Spinal cord (tissue), 10 donors: ENCODE data around the gene UIMC1. TPM values are rescaled to one million over a fixed set of nuclear protein-coding genes. Genes with fewer than 3 reads are reported as not detected.

Source experiments
- DNase-seq, 6 donors: peaks; one replicate each; pipeline versions ENCODE4 v3.0.0 to v3.0.0-alpha.2; 2013 to 2015; ENCODE audit warnings: low spot score in 6 of 6, low read depth in 4 of 6
- H3K27ac ChIP-seq: one replicate; pipeline ENCODE4 v1.5.1; 2013; ENCODE audit warnings: low read depth, low read length, control low read depth
- H3K27me3 ChIP-seq: one replicate; pipeline ENCODE4 v1.6.1; 2013; ENCODE audit warnings: low read length; ENCODE audit not compliant: control insufficient read depth, insufficient read depth
- H3K36me3 ChIP-seq: one replicate; pipeline ENCODE4 v1.6.1; 2013; ENCODE audit warnings: low read length; ENCODE audit not compliant: control insufficient read depth, insufficient read depth
- H3K4me1 ChIP-seq: one replicate; pipeline ENCODE4 v1.6.1; 2013; ENCODE audit warnings: low read length; ENCODE audit not compliant: control insufficient read depth, insufficient read depth
- H3K4me3 ChIP-seq: one replicate; pipeline ENCODE4 v1.5.1; 2013; ENCODE audit warnings: low read depth, low read length, control low read depth
- H3K9me3 ChIP-seq: one replicate; pipeline ENCODE4 v1.6.1; 2013; ENCODE audit warnings: low read length; ENCODE audit not compliant: control insufficient read depth, insufficient read depth
- WGBS: methylation state at CpG from one replicate; pipeline ENCODE4 v1.1.5; 2013; ENCODE audit warnings: missing lambda C conversion rate; ENCODE audit not compliant: insufficient coverage; 5-methylcytosine and 5-hydroxymethylcytosine counted together
- polyA plus RNA-seq, 2 donors: library from polyadenylated mRNA; unstranded; fragments of 120-200 nt; gene quantifications; one replicate each; pipeline ENCODE4 v1.2.1, GENCODE V29; 2013; ENCODE audit not compliant: insufficient read length in 2 of 2
- total RNA-seq, 2 donors: library from RNA; depleted of rRNA in 1 of 2; stranded (reverse); fragments of 120-200 nt in 1 of 2; fragments of >200 nt in 1 of 2; gene quantifications; one replicate each; pipeline versions ENCODE4 v1.2.3 to v1.2.4, GENCODE V29; 2013 to 2014
- donor health status: healthy.

UIMC1 gene
- total and polyA plus RNA-seq, 4 donors: 28.2 to 51.8 (median 38.2) TPM

DNA sequence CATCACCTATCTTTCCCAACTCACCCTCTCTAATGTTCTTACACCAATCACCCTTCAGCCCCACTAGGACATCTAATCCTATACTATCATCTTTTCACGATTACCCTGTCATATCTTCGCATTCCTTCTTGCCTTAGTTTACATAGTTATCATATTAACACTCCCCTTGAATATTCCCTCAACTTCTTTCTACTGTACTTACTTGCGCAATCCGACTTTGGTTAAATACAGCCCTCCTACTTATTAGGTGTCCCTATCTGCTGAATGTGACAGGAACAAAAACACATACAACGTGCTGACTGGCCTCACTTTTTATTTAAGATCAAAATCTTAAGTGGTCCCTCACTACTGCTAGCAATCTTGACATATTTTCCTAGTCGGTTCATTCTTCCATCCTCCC, 88.0 kb downstream of the UIMC1 start:
- DNase-seq: no peak
- 100% methylated on average over 6 of the region's 6 CpGs for WGBS

DNA sequence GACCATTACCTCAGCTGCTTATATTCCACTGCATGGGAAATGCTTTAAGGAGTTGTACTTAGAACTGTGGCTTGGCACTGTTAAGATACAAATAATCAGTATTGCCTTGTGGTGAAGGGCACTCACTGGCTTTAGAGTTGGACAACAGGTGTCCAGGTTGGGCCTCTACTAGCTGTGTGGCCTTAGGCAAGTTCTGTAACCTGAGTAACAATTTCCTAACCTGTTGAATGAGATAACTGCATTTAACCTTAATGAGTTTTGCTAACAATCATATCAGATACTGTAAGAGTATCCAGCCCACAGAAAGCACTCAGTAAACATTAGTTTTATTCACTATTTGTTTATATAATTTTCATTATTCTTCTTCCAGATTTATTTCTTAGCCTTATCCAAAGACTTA, 90.2 kb downstream of the UIMC1 start:
- no peak overlapping the region for H3K27ac ChIP-seq
- no peak for DNase-seq

More for the DNA sequence above, 88.0 kb downstream of the UIMC1 start:
- Histone ChIP-seq H3K4me1 (no peaks in the 10 kb centered on the region), H3K27ac (no peak overlapping the region), H3K4me3 (no peak overlapping the region), H3K36me3 (peaks cover 3% of the 10 kb centered on the region), H3K27me3 (no peaks in the 10 kb centered on the region), H3K9me3 (no peaks in the 10 kb centered on the region)

DNA sequence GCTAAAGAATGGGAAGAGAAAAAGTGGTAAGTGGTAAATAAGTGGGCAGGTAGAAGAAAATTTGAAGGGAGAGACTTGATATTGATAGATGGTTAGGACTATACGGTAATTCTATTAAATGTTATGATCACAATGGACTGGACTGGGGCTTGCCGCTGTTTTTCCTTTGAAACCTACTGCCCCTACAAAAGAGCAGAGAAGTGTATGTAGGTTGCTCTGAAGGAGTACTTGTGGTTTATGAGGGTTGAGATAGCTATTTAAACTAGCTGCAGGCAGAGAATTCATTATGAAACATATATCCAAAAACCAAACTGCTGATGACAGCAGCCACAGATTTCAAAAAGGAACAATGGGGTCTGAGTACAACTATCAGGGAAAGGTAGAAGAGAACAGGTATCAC, 90.7 kb downstream of the UIMC1 start:
- no CpG with 5 or more reads among the region's 2 CpGs for WGBS
- Histone ChIP-seq H3K4me3 (no peak overlapping the region), H3K36me3 (peaks cover 3% of the 10 kb centered on the region)

More for the DNA sequence above, 90.2 kb downstream of the UIMC1 start:
- H3K27me3 ChIP-seq: no peaks in the 10 kb centered on the region
- no peaks in the 10 kb centered on the region for H3K4me1 ChIP-seq
- no peak overlapping the region for H3K4me3 ChIP-seq
- peaks cover 3% of the 10 kb centered on the region for H3K36me3 ChIP-seq
- no peaks in the 10 kb centered on the region for H3K9me3 ChIP-seq

DNA sequence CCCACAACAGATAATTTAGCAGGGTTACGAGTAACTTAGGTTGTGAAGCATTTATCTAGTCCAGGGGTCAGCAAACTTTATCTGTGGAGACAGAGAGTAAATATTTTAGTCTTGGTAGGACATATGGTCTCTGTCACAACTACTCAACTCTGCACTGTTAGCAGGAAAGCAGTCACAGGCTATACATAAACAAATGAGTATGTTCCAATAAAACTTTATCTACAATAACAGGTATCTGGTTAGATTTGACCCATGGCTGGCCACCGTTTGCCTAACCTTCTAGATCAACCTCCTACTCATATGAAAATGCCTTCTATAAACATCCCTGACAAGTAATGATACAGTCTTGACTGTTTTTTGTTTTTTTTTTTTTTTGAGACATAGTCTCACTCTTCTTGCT, 94.5 kb downstream of the UIMC1 start:
- Histone ChIP-seq H3K36me3 (peaks cover 5% of the 10 kb centered on the region), H3K4me3 (no peak overlapping the region), H3K27ac (no peak overlapping the region), H3K9me3 (no peaks in the 10 kb centered on the region), H3K4me1 (no peaks in the 10 kb centered on the region), H3K27me3 (no peaks in the 10 kb centered on the region)
- DNase-seq: no peak
- WGBS: 67% methylated on average over 1 of the region's 2 CpGs

More for the DNA sequence above, 90.7 kb downstream of the UIMC1 start:
- Histone ChIP-seq H3K4me1 (no peaks in the 10 kb centered on the region), H3K9me3 (no peaks in the 10 kb centered on the region), H3K27me3 (no peaks in the 10 kb centered on the region), H3K27ac (no peak overlapping the region)
- DNase-seq: no peak

DNA sequence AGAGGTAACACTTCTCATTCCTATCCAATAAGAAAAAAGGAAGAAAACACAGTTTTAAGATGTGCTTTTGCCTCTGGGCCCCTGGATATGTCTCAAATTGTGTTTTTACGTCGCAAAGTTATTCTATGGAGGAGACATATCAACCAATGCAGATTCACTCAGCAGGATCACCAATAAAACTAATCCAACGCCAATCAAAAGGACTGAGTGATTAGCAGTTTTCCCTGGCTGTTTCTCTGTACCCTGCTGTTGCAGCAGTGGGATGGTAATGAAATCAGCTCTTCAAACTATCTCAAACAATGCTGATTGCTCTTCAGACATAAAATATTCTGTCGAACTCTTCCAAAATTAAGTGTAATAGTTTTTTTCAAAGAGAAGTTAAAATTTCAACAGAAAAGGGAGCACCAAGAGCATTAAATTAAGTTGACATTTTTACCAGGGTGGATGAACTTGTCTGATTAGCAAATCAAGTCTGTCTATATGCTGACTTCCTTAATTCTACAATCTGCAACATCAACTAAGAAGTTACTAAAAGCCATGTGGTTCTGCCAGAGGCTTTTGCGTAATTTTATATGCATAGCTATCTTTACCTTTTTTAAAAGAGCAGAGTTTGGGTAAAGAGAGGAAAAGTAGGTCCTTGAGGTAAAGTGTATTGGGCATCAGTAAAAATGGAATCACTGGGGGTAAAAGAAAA, 97.8 kb downstream of the UIMC1 start:
- Histone ChIP-seq H3K36me3 (peaks cover 13% of the 10 kb centered on the region), H3K27ac (no peak overlapping the region), H3K4me1 (no peaks in the 10 kb centered on the region), H3K4me3 (no peak overlapping the region), H3K9me3 (no peaks in the 10 kb centered on the region), H3K27me3 (no peaks in the 10 kb centered on the region)
- DNase-seq: peak in 1 of 6 donors; percentile 58
- WGBS: no CpG with 5 or more reads among the region's 5 CpGs

DNA sequence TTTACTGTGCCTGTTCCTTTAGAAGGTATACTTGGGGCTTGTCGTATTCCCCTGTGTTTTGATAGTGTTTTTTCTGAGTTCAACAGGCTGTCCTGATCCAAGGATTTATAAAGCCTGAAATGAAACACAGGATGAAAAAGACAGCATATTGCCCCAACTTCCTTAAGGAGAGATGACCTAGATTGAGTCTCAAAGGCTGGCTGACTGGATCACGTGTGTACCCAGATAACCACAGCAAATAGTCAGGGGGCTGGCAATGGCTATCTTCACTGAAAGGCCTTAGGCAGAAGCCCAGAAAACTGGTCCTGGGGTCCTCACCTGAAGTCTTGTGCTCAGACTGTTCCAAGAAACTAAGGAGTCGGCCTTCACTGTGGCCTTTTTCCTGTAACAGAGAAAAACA, 99.8 kb downstream of the UIMC1 start:
- DNase-seq: no peak
- Histone ChIP-seq H3K27ac (no peak overlapping the region), H3K36me3 (peaks cover 13% of the 10 kb centered on the region), H3K4me1 (no peaks in the 10 kb centered on the region), H3K4me3 (no peak overlapping the region), H3K9me3 (no peaks in the 10 kb centered on the region), H3K27me3 (no peaks in the 10 kb centered on the region)
- 93% methylated on average over 1 of the region's 3 CpGs for WGBS

GRCh38 chr5:176906126-176906525, 100.5 kb downstream of the UIMC1 start:
- H3K4me3 ChIP-seq: no peak overlapping the region
- WGBS: 60% methylated on average over 1 of the region's 1 CpG
- no peak overlapping the region for H3K27ac ChIP-seq
- peak in 1 of 6 donors; percentile 36 for DNase-seq
- no peaks in the 10 kb centered on the region for H3K27me3 ChIP-seq
- H3K9me3 ChIP-seq: no peaks in the 10 kb centered on the region
- H3K4me1 ChIP-seq: no peaks in the 10 kb centered on the region
- H3K36me3 ChIP-seq: peaks cover 13% of the 10 kb centered on the region

GRCh38 chr5:176904276-176904675, 102.3 kb downstream of the UIMC1 start:
- no peak overlapping the region for H3K27ac ChIP-seq
- H3K4me3 ChIP-seq: no peak overlapping the region
- peaks cover 5% of the 10 kb centered on the region for H3K4me1 ChIP-seq
- 65% methylated on average over 2 of the region's 3 CpGs for WGBS
- H3K27me3 ChIP-seq: no peaks in the 10 kb centered on the region
- peaks cover 18% of the 10 kb centered on the region for H3K36me3 ChIP-seq
- H3K9me3 ChIP-seq: no peaks in the 10 kb centered on the region
- no peak for DNase-seq

DNA sequence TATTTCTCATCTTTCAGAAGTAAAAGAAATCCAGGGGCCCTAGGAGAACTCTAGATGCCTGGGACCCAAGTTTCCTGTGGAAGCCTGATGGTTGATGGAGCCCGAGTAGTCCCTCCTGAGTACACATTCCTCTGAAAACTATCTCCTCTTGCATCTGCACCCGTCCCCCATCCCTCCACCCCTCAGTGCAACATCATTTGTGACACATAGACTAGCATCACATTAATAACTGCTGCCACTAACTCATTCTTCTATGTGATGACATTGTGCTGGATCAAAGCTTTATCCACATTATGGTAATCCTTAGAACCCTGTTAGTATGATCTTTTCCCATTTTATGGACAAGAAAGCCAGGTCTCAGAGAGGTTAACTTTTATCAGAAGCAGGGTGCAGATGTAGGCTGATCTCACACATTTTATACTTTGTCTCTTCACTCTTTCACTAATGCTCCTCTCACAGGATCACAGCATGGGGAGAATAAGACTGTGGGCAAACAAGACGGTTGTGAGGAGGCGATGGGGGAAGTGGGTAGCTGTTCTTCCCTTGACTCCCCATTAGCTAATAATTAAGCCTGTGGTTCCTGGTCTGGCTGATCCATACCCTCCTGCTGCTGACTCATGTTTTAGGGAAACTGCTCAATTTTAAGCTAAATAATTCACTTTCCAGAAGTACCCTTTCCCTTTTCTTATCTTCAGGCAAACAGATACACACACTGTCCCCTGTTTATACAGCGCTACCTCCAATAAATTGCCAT, 103.5 kb downstream of the UIMC1 start:
- no peaks in the 10 kb centered on the region for H3K27me3 ChIP-seq
- no peaks in the 10 kb centered on the region for H3K9me3 ChIP-seq
- peaks cover 14% of the 10 kb centered on the region for H3K36me3 ChIP-seq
- H3K4me1 ChIP-seq: peaks cover 5% of the 10 kb centered on the region
- WGBS: 100% methylated on average over 2 of the region's 5 CpGs
- H3K27ac ChIP-seq: no peak overlapping the region
- no peak overlapping the region for H3K4me3 ChIP-seq
- DNase-seq: no peak
